IMR-90 (cell line): ENCODE data around the gene MPZL2. TPM values are rescaled to one million over a fixed set of nuclear protein-coding genes. Genes with fewer than 3 reads are reported as not detected.

ENCODE experiments used
- ATAC-seq: fragments of 200-7000 bp; cut with Tn5 transposase; 2 replicates; pipeline ENCODE4 v1.9.1; 2020; ENCODE audit warnings: low read depth, mild to moderate bottlenecking, moderate library complexity
- BruUV-seq: library from RNA; stranded (reverse); fragments of 400-500 nt; replicated peaks from 2 replicates; lab custom pipeline; 2021; lab: Mats Ljungman, UMichigan
- CTCF ChIA-PET: fragments of 300-600 bp; formaldehyde crosslinking; extraction: SDS; loops from one replicate; lab custom pipeline; 2021; ENCODE audit warnings: antibody characterized with exemption; lab: Yijun Ruan, JAX
- POLR2A ChIA-PET: fragments of 300-600 bp; sonication (Branson Sonifier 250); formaldehyde crosslinking; loops from one replicate; lab custom pipeline; 2022; ENCODE audit warnings: antibody characterized with exemption; ENCODE audit not compliant: unreplicated experiment; lab: Charles Lee
- DNase-seq: peaks from one replicate; pipeline ENCODE4 v3.0.0; 2013
- H2AFZ ChIP-seq: replicated peaks from 2 replicates; pipeline ENCODE3; 2013; ENCODE audit warnings: low read length, mild to moderate bottlenecking; ENCODE audit not compliant: poor library complexity
- H2AK5ac ChIP-seq: 2 replicates; pipeline ENCODE4 v1.6.1; 2013; ENCODE audit warnings: low read depth, low read length, inconsistent platforms
- H2AK9ac ChIP-seq: replicated peaks from 2 replicates; pipeline ENCODE3; 2013; ENCODE audit warnings: mild to moderate bottlenecking, low read depth, low read length, moderate library complexity; ENCODE audit not compliant: poor library complexity
- H2BK120ac ChIP-seq: 2 replicates; pipeline ENCODE4 v1.6.1; 2013; ENCODE audit warnings: low read depth, low read length, inconsistent platforms
- H2BK15ac ChIP-seq: 3 replicates; pipeline ENCODE4 v1.6.1; 2013; ENCODE audit warnings: low read depth, low read length, inconsistent platforms
- H2BK20ac ChIP-seq: 2 replicates; pipeline ENCODE4 v1.6.1; 2013; ENCODE audit warnings: low read depth, mild to moderate bottlenecking, inconsistent platforms, low read length, moderate library complexity
- H2BK5ac ChIP-seq: 2 replicates; pipeline ENCODE4 v1.6.1; 2013; ENCODE audit warnings: mild to moderate bottlenecking, low read depth, low read length, inconsistent platforms; ENCODE audit not compliant: poor library complexity, severe bottlenecking
- H3K14ac ChIP-seq: replicated peaks from 2 replicates; pipeline ENCODE4 v1.6.1; 2013; ENCODE audit warnings: low read depth, low read length, inconsistent platforms
- H3K18ac ChIP-seq: 2 replicates; pipeline ENCODE4 v1.6.1; 2013; ENCODE audit warnings: low read depth, low read length, control low read depth
- H3K23ac ChIP-seq: 2 replicates; pipeline ENCODE4 v1.6.1; 2013; ENCODE audit warnings: low read depth, low read length, inconsistent platforms
- H3K27ac ChIP-seq: 2 replicates; pipeline ENCODE4 v1.5.1; 2013; ENCODE audit warnings: mild to moderate bottlenecking, control low read depth, low read length; ENCODE audit not compliant: insufficient read depth
- H3K27me3 ChIP-seq: 2 replicates; pipeline ENCODE4 v1.6.1; 2013; ENCODE audit warnings: low read length; ENCODE audit not compliant: control insufficient read depth, insufficient read depth
- H3K36me3 ChIP-seq: 2 replicates; pipeline ENCODE4 v1.6.1; 2013; ENCODE audit warnings: low read length, mixed read lengths; ENCODE audit not compliant: control insufficient read depth, insufficient read depth
- H3K4ac ChIP-seq: 2 replicates; pipeline ENCODE4 v1.6.1; 2013; ENCODE audit warnings: low read depth, low read length, inconsistent platforms
- H3K4me1 ChIP-seq: 2 replicates; pipeline ENCODE4 v1.6.1; 2013; ENCODE audit warnings: low read length, mixed read lengths; ENCODE audit not compliant: control insufficient read depth, insufficient read depth
- H3K4me2 ChIP-seq: 2 replicates; pipeline ENCODE4 v1.6.1; 2013; ENCODE audit warnings: low read depth, mild to moderate bottlenecking, control low read depth, low read length, moderate library complexity
- H3K4me3 ChIP-seq: 2 replicates; pipeline ENCODE4 v1.5.1; 2013; ENCODE audit warnings: low read depth, mild to moderate bottlenecking, control low read depth, low read length, moderate library complexity; ENCODE audit not compliant: insufficient read depth
- H3K56ac ChIP-seq: 2 replicates; pipeline ENCODE4 v1.6.1; 2013; ENCODE audit warnings: low read length, inconsistent platforms; ENCODE audit not compliant: insufficient read depth; ENCODE audit errors: extremely low read depth
- H3K79me1 ChIP-seq, 2 experiments: 2 replicates each; pipeline ENCODE4 v1.6.1; 2013; ENCODE audit warnings: low read length in 2 of 2, inconsistent platforms in 1 of 2, low read depth in 1 of 2
- H3K9ac ChIP-seq: 2 replicates; pipeline ENCODE4 v1.6.1; 2013; ENCODE audit warnings: low read depth, low read length, control low read depth
- H3K9me1 ChIP-seq: 2 replicates; pipeline ENCODE4 v1.6.1; 2013; ENCODE audit warnings: low read length, inconsistent platforms; ENCODE audit not compliant: insufficient read depth
- H3K9me3 ChIP-seq: 2 replicates; pipeline ENCODE4 v1.6.1; 2013; ENCODE audit warnings: low read length; ENCODE audit not compliant: control insufficient read depth, insufficient read depth
- H4K20me1 ChIP-seq: 2 replicates; pipeline ENCODE4 v1.6.1; 2013; ENCODE audit warnings: low read length, inconsistent platforms; ENCODE audit not compliant: insufficient read depth
- H4K5ac ChIP-seq: 2 replicates; pipeline ENCODE4 v1.6.1; 2013; ENCODE audit warnings: mild to moderate bottlenecking, low read depth, low read length, control low read depth
- H4K8ac ChIP-seq, 2 experiments: 2 replicates each; pipeline ENCODE4 v1.6.1; 2013; ENCODE audit warnings: low read depth in 2 of 2, low read length in 2 of 2, control low read depth in 1 of 2, inconsistent platforms in 1 of 2
- H4K91ac ChIP-seq: 2 replicates; pipeline ENCODE4 v1.6.1; 2013; ENCODE audit warnings: low read depth, low read length, inconsistent platforms; ENCODE audit not compliant: insufficient read depth
- BHLHE40 ChIP-seq: fragments of 150-350 bp; IDR thresholded peaks from 2 replicates; pipeline ENCODE4 v1.6.1; 2016; ENCODE audit warnings: mild to moderate bottlenecking, low read depth, low read length
- CEBPB ChIP-seq: IDR thresholded peaks from 2 replicates; pipeline ENCODE4 v1.6.1; 2012; ENCODE audit warnings: low read depth, low read length, improper control_type of control experiment
- CHD1 ChIP-seq: IDR thresholded peaks from 2 replicates; pipeline ENCODE4 v1.6.1; 2012; ENCODE audit warnings: low read depth, low read length, improper control_type of control experiment
- FOS ChIP-seq: fragments of 150-350 bp; IDR thresholded peaks from 2 replicates; pipeline ENCODE4 v1.6.1; 2016; ENCODE audit warnings: low read depth, low read length
- MAFK ChIP-seq: IDR thresholded peaks from 2 replicates; pipeline ENCODE4 v1.6.1; 2012; ENCODE audit warnings: low read depth, low read length, improper control_type of control experiment
- MAZ ChIP-seq: IDR thresholded peaks from 2 replicates; pipeline ENCODE4 v1.6.1; 2012; ENCODE audit warnings: low read depth, mild to moderate bottlenecking, low read length, improper control_type of control experiment, moderate library complexity, borderline replicate concordance
- MXI1 ChIP-seq: IDR thresholded peaks from 2 replicates; pipeline ENCODE4 v1.6.1; 2012; ENCODE audit warnings: low read depth, mild to moderate bottlenecking, low read length, moderate library complexity, borderline replicate concordance
- NFE2L2 ChIP-seq: fragments of 150-350 bp; IDR thresholded peaks from 2 replicates; pipeline ENCODE4 v1.6.1; 2016; ENCODE audit warnings: low read depth, mild to moderate bottlenecking, low read length
- POLR2A ChIP-seq: IDR thresholded peaks from 2 replicates; pipeline ENCODE4 v1.6.1; 2012; ENCODE audit warnings: mild to moderate bottlenecking, low read depth, low read length
- RAD21 ChIP-seq: IDR thresholded peaks from 2 replicates; pipeline ENCODE4 v1.6.1; 2012; ENCODE audit warnings: low read length, improper control_type of control experiment
- RCOR1 ChIP-seq: IDR thresholded peaks from 2 replicates; pipeline ENCODE4 v1.6.1; 2012; ENCODE audit warnings: mild to moderate bottlenecking, low read length, improper control_type of control experiment; ENCODE audit not compliant: insufficient replicate concordance
- RFX5 ChIP-seq: IDR thresholded peaks from 2 replicates; pipeline ENCODE4 v1.8.0; 2012; ENCODE audit warnings: low read depth, mild to moderate bottlenecking, low read length, moderate library complexity
- SMC3 ChIP-seq: fragments of 150-350 bp; IDR thresholded peaks from 2 replicates; pipeline ENCODE4 v1.6.1; 2016; ENCODE audit warnings: low read depth, mild to moderate bottlenecking, antibody characterized with exemption, low read length, moderate library complexity
- dilution Hi-C: fragments of 300-500 bp; cut with HindIII; formaldehyde crosslinking; loops from one replicate; pipeline ENCODE4 v1.14.3; 2018; ENCODE audit warnings: low sequenced_read_pairs; ENCODE audit not compliant: unreplicated experiment
- in situ Hi-C: fragments of 300-500 bp; cut with MboI; formaldehyde crosslinking; loops from 3 replicates; pipeline ENCODE4 v1.14.3; 2019; ENCODE audit warnings: low sequenced_read_pairs, inconsistent platforms, mixed read lengths
- intact Hi-C: fragments of 100-400 bp; cut with micrococcal nuclease; formaldehyde crosslinking; loops from 2 replicates; pipeline ENCODE4 v1.10.0; 2022
- polyA plus RNA-seq, 3 experiments: library from polyadenylated mRNA; depleted of rRNA; stranded (reverse); fragments of >200 nt; gene quantifications; 2 replicates each; pipeline ENCODE4 v1.2.3, GENCODE V29; 2012; ENCODE audit warnings: low replicate concordance in 1 of 3
- total RNA-seq: library from RNA; depleted of rRNA; stranded (reverse); fragments of >200 nt; gene quantifications from 2 replicates; pipeline ENCODE4 v1.2.3, GENCODE V29; 2012
- TF ChIP-seq, protein P1 (sequence below): fragments of 150-350 bp; IDR thresholded peaks from 2 replicates; pipeline ENCODE4 v1.6.1; 2016; ENCODE audit warnings: low read depth, mild to moderate bottlenecking, low read length, moderate library complexity, borderline replicate concordance
- TF ChIP-seq, protein P2 (sequence below): conservative IDR thresholded peaks from 2 replicates; pipeline ENCODE4 v1.5.1; 2012; ENCODE audit warnings: mild to moderate bottlenecking, low read depth, low read length, improper control_type of control experiment
- TF ChIP-seq, protein P3 (sequence below): fragments of 150-350 bp; IDR thresholded peaks from 2 replicates; pipeline ENCODE4 v1.6.1; 2017; ENCODE audit warnings: mild to moderate bottlenecking, antibody characterized with exemption, low read length, low read depth

The MPZL2 gene
- total and polyA plus RNA-seq, 2 of the 4 experiments (the other 2 are of a cell fraction): not detected

DNA sequence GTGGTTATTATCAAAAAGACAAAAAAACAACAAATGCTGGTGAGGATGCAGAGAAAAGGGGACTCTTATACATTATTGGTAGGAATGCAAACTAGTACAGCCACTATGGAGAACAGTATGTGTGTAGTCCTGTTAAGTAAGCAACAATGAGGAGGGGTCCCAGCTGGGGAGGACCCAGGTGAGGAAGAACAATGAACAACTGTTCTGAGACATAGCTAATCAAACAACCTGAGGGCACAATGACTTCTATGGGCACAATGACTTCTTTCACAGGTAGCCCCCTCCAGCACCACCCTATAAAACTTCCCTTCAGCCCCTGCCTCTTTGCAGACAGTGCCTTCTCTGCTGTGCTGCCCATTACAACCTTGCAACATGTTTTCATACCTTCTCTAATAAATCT, 44.9 kb downstream of the MPZL2 start:
- H3K14ac ChIP-seq: no peak overlapping the region
- H3K23ac ChIP-seq: no peak overlapping the region
- H3K79me1 ChIP-seq: no peaks in the 10 kb centered on the region
- no peak overlapping the region for H3K4me3 ChIP-seq
- DNase-seq (no peak), ATAC-seq (no peak)
- H3K9ac ChIP-seq: no peak overlapping the region
- dilution Hi-C loops: no loop called here
- no peak overlapping the region for H2BK5ac ChIP-seq
- no peak overlapping the region for H2AK5ac ChIP-seq
- BruUV-seq: no TSS peak
- H2BK120ac ChIP-seq: no peak overlapping the region
- no peak overlapping the region for H3K4me2 ChIP-seq
- H3K4me1 ChIP-seq: no peaks in the 10 kb centered on the region
- H4K8ac ChIP-seq: no peak overlapping the region
- H2BK15ac ChIP-seq: no peak overlapping the region
- no peak overlapping the region for H3K27ac ChIP-seq
- no peaks in the 10 kb centered on the region for H4K20me1 ChIP-seq
- H2BK20ac ChIP-seq: no peak overlapping the region
- H3K9me3 ChIP-seq: no peaks in the 10 kb centered on the region
- no peak overlapping the region for H4K5ac ChIP-seq
- no peak overlapping the region for H4K91ac ChIP-seq
- no peak overlapping the region for H3K4ac ChIP-seq
- H3K9me1 ChIP-seq: no peaks in the 10 kb centered on the region
- TF ChIP-seq RFX5: no peak
- TF ChIP-seq MAFK: no peak
- TF ChIP-seq CHD1: no peak
- no peak for TF ChIP-seq RCOR1
- no peak for TF ChIP-seq MAZ
- no peak for TF ChIP-seq POLR2A
- TF ChIP-seq MXI1: no peak
- TF ChIP-seq RAD21: no peak
- TF ChIP-seq, protein P1, sequence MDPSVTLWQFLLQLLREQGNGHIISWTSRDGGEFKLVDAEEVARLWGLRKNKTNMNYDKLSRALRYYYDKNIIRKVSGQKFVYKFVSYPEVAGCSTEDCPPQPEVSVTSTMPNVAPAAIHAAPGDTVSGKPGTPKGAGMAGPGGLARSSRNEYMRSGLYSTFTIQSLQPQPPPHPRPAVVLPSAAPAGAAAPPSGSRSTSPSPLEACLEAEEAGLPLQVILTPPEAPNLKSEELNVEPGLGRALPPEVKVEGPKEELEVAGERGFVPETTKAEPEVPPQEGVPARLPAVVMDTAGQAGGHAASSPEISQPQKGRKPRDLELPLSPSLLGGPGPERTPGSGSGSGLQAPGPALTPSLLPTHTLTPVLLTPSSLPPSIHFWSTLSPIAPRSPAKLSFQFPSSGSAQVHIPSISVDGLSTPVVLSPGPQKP: no peak
- no peak for TF ChIP-seq SMC3
- no peak for TF ChIP-seq CEBPB
- TF ChIP-seq, protein P2, sequence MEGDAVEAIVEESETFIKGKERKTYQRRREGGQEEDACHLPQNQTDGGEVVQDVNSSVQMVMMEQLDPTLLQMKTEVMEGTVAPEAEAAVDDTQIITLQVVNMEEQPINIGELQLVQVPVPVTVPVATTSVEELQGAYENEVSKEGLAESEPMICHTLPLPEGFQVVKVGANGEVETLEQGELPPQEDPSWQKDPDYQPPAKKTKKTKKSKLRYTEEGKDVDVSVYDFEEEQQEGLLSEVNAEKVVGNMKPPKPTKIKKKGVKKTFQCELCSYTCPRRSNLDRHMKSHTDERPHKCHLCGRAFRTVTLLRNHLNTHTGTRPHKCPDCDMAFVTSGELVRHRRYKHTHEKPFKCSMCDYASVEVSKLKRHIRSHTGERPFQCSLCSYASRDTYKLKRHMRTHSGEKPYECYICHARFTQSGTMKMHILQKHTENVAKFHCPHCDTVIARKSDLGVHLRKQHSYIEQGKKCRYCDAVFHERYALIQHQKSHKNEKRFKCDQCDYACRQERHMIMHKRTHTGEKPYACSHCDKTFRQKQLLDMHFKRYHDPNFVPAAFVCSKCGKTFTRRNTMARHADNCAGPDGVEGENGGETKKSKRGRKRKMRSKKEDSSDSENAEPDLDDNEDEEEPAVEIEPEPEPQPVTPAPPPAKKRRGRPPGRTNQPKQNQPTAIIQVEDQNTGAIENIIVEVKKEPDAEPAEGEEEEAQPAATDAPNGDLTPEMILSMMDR: no peak
- TF ChIP-seq NFE2L2: no peak
- TF ChIP-seq FOS: no peak
- TF ChIP-seq, protein P3, sequence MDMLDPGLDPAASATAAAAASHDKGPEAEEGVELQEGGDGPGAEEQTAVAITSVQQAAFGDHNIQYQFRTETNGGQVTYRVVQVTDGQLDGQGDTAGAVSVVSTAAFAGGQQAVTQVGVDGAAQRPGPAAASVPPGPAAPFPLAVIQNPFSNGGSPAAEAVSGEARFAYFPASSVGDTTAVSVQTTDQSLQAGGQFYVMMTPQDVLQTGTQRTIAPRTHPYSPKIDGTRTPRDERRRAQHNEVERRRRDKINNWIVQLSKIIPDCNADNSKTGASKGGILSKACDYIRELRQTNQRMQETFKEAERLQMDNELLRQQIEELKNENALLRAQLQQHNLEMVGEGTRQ: no peak
- TF ChIP-seq BHLHE40: no peak
- no peak overlapping the region for H2AK9ac ChIP-seq
- H3K27me3 ChIP-seq: peaks cover 7% of the 10 kb centered on the region
- no peak overlapping the region for H3K18ac ChIP-seq
- ChIA-PET CTCF (no interaction called here), POLR2A (no interaction called here)
- H3K36me3 ChIP-seq: no peaks in the 10 kb centered on the region
- intact Hi-C loops: no loop called here
- no peak overlapping the region for H3K56ac ChIP-seq
- in situ Hi-C loops: no loop called here
- H2AFZ ChIP-seq: no peak overlapping the region
